ENCODE measurements around the gene TAPBP. TPM values are rescaled to one million over a fixed set of nuclear protein-coding genes. Genes with fewer than 3 reads are reported as not detected.
"Not testable (repeated sequence)": the region's sequence is repeated elsewhere in the genome, so short reads cannot be mapped to it uniquely, and the experiment has no call there.

Gene TAPBP
- total RNA-seq, 4 donors from 2014 or later = 175 to 423 (median 217) TPM

DNA sequence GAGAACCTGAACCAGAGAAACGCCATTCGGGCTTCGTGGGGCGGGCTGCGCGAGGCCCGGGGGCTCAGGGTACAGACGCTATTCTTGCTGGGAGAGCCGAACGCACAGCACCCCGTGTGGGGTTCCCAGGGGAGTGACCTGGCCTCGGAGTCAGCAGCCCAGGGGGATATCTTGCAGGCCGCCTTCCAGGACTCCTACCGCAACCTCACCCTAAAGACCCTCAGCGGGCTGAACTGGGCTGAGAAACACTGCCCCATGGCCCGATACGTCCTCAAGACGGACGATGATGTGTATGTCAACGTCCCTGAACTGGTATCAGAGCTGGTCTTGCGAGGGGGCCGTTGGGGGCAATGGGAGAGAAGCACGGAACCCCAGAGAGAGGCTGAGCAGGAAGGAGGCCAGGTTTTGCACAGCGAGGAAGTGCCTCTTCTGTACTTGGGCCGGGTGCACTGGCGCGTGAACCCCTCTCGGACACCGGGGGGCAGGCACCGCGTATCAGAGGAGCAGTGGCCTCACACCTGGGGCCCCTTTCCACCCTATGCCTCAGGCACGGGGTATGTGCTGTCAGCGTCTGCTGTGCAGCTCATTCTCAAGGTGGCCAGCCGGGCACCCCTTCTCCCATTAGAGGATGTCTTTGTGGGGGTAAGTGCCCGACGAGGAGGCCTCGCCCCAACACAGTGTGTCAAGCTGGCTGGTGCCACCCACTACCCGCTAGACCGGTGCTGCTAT is 36.1 kb downstream of the TAPBP start:
- TF ChIP-seq EP300 (IDR thresholded peaks at IDR 0.05; ENCODE audit: low read depth) (no peak), POLR2AphosphoS5 (IDR thresholded peaks at IDR 0.05) (no peak), POLR2A (IDR thresholded peaks at IDR 0.05) (no peak)
- TF ChIP-seq, protein P1, sequence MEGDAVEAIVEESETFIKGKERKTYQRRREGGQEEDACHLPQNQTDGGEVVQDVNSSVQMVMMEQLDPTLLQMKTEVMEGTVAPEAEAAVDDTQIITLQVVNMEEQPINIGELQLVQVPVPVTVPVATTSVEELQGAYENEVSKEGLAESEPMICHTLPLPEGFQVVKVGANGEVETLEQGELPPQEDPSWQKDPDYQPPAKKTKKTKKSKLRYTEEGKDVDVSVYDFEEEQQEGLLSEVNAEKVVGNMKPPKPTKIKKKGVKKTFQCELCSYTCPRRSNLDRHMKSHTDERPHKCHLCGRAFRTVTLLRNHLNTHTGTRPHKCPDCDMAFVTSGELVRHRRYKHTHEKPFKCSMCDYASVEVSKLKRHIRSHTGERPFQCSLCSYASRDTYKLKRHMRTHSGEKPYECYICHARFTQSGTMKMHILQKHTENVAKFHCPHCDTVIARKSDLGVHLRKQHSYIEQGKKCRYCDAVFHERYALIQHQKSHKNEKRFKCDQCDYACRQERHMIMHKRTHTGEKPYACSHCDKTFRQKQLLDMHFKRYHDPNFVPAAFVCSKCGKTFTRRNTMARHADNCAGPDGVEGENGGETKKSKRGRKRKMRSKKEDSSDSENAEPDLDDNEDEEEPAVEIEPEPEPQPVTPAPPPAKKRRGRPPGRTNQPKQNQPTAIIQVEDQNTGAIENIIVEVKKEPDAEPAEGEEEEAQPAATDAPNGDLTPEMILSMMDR (IDR thresholded peaks at IDR 0.05) = no peak
- DNase-seq = peak; percentile 37
- H3K36me3 ChIP-seq = no peaks in the 10 kb centered on the region
- intact Hi-C loops (cut with DNase I; ENCODE audit: low total_unique reads) = no loop called here
- H3K27me3 ChIP-seq = no peaks in the 10 kb centered on the region
- H3K4me1 ChIP-seq = peaks cover 29 to 56% (median 48%) of the 10 kb centered on the region in 4 donors
- H3K27ac ChIP-seq = peak overlapping the region; percentile 91 to 98 (median 94)
- in situ Hi-C loops (cut with MboI; ENCODE audit: low pct_ligation_motif_present in 1 of 4, low pct_unique_long_range_greater_than_20kb in 1 of 4, low sequenced_read_pairs in 3 of 4) = no loop called here
- peak overlapping the region; percentile 44 to 80 (median 63) for H3K4me3 ChIP-seq
- H3K9me3 ChIP-seq = no peaks in the 10 kb centered on the region
- WGBS, 2 donors (ENCODE audit: low coverage in 1 of 2) = 41% methylated on average over 27 of the region's 39 CpGs; no CpG with 5 or more reads in 1 of the 2 donors

GRCh38 chr6:33276864-33277662 is 36.8 kb downstream of the TAPBP start, which contains the start of gene B3GALT4:
B3GALT4 (plus strand) TSS chr6:33277123; CDS start chr6:33277420, 297 bp downstream.
- Histone ChIP-seq H3K27ac (peak within 1 kb of the TSS; percentile 91 to 98 (median 94)), H3K36me3 (no peaks in the 10 kb centered on the region), H3K4me3 (peak within 1 kb of the TSS; percentile 44 to 80 (median 63)), H3K9me3 (no peaks in the 10 kb centered on the region), H3K4me1 (peaks cover 33 to 61% (median 54%) of the 10 kb centered on the region in 4 donors), H3K27me3 (no peaks in the 10 kb centered on the region)
- 1% methylated on average over 55 of the region's 80 CpGs; no CpG with 5 or more reads in 1 of the 2 donors for WGBS, 2 donors (ENCODE audit: low coverage in 1 of 2)
- peak; percentile 93 for DNase-seq
- TF ChIP-seq, protein P1 (IDR thresholded peaks at IDR 0.05) = peak; percentile 38 to 73 (median 52)
- peak; percentile 45 to 91 (median 89) for TF ChIP-seq POLR2AphosphoS5 (IDR thresholded peaks at IDR 0.05)
- TF ChIP-seq EP300 (IDR thresholded peaks at IDR 0.05; ENCODE audit: low read depth) = no peak
- peak; percentile 81 for TF ChIP-seq POLR2A (IDR thresholded peaks at IDR 0.05)
- in situ Hi-C loops (cut with MboI; ENCODE audit: low pct_ligation_motif_present in 1 of 4, low pct_unique_long_range_greater_than_20kb in 1 of 4, low sequenced_read_pairs in 3 of 4) = no loop called here
- intact Hi-C loops (cut with DNase I; ENCODE audit: low total_unique reads) = no loop called here

DNA sequence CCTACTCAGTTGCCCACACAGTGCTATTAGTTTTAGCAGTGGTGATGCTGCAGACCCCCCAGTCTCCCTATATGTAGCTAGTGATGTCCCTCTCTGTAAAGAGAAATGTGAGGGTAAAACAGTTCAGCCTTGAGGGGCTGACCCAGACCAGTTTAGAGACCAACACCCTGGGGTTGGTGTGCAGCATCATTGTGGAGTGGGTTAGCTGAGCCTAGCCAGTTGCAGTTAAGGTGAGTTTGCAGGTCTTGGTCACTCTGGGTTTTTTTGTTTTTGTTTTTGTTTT is 37.4 kb downstream of the TAPBP start:
- peak overlapping the region; percentile 91 to 98 (median 94) for H3K27ac ChIP-seq
- TF ChIP-seq EP300 (IDR thresholded peaks at IDR 0.05; ENCODE audit: low read depth) (no peak), POLR2AphosphoS5 (IDR thresholded peaks at IDR 0.05) (no peak), POLR2A (IDR thresholded peaks at IDR 0.05) (no peak)
- TF ChIP-seq, protein P1 (IDR thresholded peaks at IDR 0.05) = no peak
- H3K4me1 ChIP-seq = peaks cover 33 to 61% (median 54%) of the 10 kb centered on the region in 4 donors
- no peak for DNase-seq
- H3K4me3 ChIP-seq = peak overlapping the region; percentile 44 to 80 (median 63)
- in situ Hi-C loops (cut with MboI; ENCODE audit: low pct_ligation_motif_present in 1 of 4, low pct_unique_long_range_greater_than_20kb in 1 of 4, low sequenced_read_pairs in 3 of 4) = no loop called here
- intact Hi-C loops (cut with DNase I; ENCODE audit: low total_unique reads) = no loop called here
- H3K36me3 ChIP-seq = no peaks in the 10 kb centered on the region
- H3K27me3 ChIP-seq = no peaks in the 10 kb centered on the region
- H3K9me3 ChIP-seq = no peaks in the 10 kb centered on the region

DNA sequence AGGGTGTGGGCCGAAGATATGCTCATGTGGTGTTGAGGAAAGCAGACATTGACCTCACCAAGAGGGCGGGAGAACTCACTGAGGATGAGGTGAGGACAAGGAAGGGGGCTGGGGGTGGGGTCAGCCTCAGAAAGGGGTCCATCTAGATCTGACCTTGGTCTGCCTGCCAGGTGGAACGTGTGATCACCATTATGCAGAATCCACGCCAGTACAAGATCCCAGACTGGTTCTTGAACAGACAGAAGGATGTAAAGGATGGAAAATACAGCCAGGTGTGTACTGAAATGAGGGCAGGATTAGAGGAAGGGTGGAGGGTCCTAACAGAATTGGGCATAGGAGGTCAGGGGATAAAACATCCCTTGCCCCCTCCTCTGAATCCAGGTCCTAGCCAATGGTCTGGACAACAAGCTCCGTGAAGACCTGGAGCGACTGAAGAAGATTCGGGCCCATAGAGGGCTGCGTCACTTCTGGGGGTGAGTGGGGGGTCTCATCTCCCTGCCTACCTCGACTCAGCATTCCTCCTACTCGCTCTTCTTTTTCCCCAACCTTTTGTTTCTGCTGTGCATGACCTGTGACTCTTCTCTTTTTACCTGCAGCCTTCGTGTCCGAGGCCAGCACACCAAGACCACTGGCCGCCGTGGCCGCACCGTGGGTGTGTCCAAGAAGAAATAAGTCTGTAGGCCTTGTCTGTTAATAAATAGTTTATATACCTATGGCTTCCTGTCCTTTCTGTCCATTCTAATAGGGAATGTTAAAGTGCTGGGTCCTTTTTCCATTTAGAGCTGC is 37.9 kb downstream of the TAPBP start:
- in situ Hi-C loops (cut with MboI; ENCODE audit: low pct_ligation_motif_present in 1 of 4, low pct_unique_long_range_greater_than_20kb in 1 of 4, low sequenced_read_pairs in 3 of 4); DNase-seq; H3K36me3 ChIP-seq; H3K27me3 ChIP-seq; H3K9me3 ChIP-seq; intact Hi-C loops (cut with DNase I; ENCODE audit: low total_unique reads): not testable (repeated sequence)
- WGBS, 2 donors (ENCODE audit: low coverage in 1 of 2) = 59 to 68% methylated on average over 5 to 16 of the region's 16 CpGs
- H3K4me3 ChIP-seq = peak overlapping the region in 2 of 4 donors; percentile 62 to 80
- peaks cover 33 to 62% (median 55%) of the 10 kb centered on the region in 4 donors for H3K4me1 ChIP-seq
- H3K27ac ChIP-seq = peak overlapping the region; percentile 91 to 98 (median 94)
